ENCODE results near the gene MTG2. TPM values are rescaled to one million over a fixed set of nuclear protein-coding genes. Genes with fewer than 3 reads are reported as not detected.

The MTG2 gene
- total and polyA plus RNA-seq, 2 of the 13 experiments (the other 11 are each of a cell fraction or from before 2014, with no cell fraction given): 20.4 to 37.8 TPM

DNA sequence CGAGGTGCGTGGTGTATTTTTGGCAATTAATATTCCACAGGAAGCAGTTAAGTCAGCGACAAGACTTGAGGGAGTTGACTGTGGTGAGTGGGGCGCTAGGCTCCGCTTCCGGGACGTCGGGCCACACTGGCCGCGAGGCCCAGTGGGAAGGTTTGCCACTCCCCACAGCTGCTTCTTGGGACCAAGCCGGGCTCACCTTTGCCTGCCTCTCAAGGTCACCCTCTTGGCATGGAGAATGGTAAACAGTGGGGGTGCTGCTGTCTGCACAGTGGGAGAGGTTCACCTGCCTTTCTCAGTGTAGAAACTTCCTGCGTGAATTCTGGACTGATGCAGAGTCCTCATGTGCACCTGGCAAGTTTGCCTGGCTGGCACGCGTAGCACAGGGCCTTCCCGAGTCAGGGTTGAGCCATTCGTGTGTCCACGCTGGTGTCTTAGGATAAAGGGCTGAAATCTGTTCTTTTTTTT, 61.8 kb downstream of the MTG2 start (continued):
- TF ChIP-seq ZFY (CRISPR knock-in tag; IDR thresholded peaks at IDR 0.05) (no peak), ZNF207 (IDR thresholded peaks at IDR 0.05; ENCODE audit: borderline replicate concordance) (no peak), NR2F2 (IDR thresholded peaks at IDR 0.05; ENCODE audit: borderline replicate concordance, low read depth) (no peak), ZNF329 (CRISPR knock-in tag; IDR thresholded peaks at IDR 0.05; ENCODE audit: low read depth) (no peak), ETV5 (CRISPR knock-in tag; IDR thresholded peaks at IDR 0.05; ENCODE audit: borderline replicate concordance) (peak; percentile 25; the same call in 1 of the 2 replicates), ZNF644 (CRISPR knock-in tag; IDR thresholded peaks at IDR 0.05; ENCODE audit: low read depth) (no peak), ZEB1 (IDR thresholded peaks at IDR 0.05; ENCODE audit: insufficient replicate concordance, low read depth) (no peak), ZNF496 (CRISPR knock-in tag; IDR thresholded peaks at IDR 0.05; ENCODE audit: insufficient replicate concordance) (no peak), ZNF350 (CRISPR knock-in tag; IDR thresholded peaks at IDR 0.05; ENCODE audit: borderline replicate concordance, low read depth) (peak; percentile 21; the same call in 1 of the 2 replicates)
- TF ChIP-seq, protein P1, sequence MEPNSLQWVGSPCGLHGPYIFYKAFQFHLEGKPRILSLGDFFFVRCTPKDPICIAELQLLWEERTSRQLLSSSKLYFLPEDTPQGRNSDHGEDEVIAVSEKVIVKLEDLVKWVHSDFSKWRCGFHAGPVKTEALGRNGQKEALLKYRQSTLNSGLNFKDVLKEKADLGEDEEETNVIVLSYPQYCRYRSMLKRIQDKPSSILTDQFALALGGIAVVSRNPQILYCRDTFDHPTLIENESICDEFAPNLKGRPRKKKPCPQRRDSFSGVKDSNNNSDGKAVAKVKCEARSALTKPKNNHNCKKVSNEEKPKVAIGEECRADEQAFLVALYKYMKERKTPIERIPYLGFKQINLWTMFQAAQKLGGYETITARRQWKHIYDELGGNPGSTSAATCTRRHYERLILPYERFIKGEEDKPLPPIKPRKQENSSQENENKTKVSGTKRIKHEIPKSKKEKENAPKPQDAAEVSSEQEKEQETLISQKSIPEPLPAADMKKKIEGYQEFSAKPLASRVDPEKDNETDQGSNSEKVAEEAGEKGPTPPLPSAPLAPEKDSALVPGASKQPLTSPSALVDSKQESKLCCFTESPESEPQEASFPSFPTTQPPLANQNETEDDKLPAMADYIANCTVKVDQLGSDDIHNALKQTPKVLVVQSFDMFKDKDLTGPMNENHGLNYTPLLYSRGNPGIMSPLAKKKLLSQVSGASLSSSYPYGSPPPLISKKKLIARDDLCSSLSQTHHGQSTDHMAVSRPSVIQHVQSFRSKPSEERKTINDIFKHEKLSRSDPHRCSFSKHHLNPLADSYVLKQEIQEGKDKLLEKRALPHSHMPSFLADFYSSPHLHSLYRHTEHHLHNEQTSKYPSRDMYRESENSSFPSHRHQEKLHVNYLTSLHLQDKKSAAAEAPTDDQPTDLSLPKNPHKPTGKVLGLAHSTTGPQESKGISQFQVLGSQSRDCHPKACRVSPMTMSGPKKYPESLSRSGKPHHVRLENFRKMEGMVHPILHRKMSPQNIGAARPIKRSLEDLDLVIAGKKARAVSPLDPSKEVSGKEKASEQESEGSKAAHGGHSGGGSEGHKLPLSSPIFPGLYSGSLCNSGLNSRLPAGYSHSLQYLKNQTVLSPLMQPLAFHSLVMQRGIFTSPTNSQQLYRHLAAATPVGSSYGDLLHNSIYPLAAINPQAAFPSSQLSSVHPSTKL (CRISPR knock-in tag; IDR thresholded peaks at IDR 0.05): peak; percentile 42; the same call in 1 of the 2 replicates
- TF ChIP-seq, protein P2, sequence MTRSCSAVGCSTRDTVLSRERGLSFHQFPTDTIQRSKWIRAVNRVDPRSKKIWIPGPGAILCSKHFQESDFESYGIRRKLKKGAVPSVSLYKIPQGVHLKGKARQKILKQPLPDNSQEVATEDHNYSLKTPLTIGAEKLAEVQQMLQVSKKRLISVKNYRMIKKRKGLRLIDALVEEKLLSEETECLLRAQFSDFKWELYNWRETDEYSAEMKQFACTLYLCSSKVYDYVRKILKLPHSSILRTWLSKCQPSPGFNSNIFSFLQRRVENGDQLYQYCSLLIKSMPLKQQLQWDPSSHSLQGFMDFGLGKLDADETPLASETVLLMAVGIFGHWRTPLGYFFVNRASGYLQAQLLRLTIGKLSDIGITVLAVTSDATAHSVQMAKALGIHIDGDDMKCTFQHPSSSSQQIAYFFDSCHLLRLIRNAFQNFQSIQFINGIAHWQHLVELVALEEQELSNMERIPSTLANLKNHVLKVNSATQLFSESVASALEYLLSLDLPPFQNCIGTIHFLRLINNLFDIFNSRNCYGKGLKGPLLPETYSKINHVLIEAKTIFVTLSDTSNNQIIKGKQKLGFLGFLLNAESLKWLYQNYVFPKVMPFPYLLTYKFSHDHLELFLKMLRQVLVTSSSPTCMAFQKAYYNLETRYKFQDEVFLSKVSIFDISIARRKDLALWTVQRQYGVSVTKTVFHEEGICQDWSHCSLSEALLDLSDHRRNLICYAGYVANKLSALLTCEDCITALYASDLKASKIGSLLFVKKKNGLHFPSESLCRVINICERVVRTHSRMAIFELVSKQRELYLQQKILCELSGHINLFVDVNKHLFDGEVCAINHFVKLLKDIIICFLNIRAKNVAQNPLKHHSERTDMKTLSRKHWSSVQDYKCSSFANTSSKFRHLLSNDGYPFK (CRISPR knock-in tag; IDR thresholded peaks at IDR 0.05; ENCODE audit: borderline replicate concordance): peak; percentile 29; the same call in 1 of the 2 replicates
- TF ChIP-seq, protein P3, sequence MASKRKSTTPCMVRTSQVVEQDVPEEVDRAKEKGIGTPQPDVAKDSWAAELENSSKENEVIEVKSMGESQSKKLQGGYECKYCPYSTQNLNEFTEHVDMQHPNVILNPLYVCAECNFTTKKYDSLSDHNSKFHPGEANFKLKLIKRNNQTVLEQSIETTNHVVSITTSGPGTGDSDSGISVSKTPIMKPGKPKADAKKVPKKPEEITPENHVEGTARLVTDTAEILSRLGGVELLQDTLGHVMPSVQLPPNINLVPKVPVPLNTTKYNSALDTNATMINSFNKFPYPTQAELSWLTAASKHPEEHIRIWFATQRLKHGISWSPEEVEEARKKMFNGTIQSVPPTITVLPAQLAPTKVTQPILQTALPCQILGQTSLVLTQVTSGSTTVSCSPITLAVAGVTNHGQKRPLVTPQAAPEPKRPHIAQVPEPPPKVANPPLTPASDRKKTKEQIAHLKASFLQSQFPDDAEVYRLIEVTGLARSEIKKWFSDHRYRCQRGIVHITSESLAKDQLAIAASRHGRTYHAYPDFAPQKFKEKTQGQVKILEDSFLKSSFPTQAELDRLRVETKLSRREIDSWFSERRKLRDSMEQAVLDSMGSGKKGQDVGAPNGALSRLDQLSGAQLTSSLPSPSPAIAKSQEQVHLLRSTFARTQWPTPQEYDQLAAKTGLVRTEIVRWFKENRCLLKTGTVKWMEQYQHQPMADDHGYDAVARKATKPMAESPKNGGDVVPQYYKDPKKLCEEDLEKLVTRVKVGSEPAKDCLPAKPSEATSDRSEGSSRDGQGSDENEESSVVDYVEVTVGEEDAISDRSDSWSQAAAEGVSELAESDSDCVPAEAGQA (IDR thresholded peaks at IDR 0.05; ENCODE audit: low read depth): 0 out of 2 replicates have a peak, but pooled peaks have one; percentile 40
- TF ChIP-seq, protein P3 (CRISPR knock-in tag; IDR thresholded peaks at IDR 0.05; ENCODE audit: borderline replicate concordance): no peak
- TF ChIP-seq, protein P4, sequence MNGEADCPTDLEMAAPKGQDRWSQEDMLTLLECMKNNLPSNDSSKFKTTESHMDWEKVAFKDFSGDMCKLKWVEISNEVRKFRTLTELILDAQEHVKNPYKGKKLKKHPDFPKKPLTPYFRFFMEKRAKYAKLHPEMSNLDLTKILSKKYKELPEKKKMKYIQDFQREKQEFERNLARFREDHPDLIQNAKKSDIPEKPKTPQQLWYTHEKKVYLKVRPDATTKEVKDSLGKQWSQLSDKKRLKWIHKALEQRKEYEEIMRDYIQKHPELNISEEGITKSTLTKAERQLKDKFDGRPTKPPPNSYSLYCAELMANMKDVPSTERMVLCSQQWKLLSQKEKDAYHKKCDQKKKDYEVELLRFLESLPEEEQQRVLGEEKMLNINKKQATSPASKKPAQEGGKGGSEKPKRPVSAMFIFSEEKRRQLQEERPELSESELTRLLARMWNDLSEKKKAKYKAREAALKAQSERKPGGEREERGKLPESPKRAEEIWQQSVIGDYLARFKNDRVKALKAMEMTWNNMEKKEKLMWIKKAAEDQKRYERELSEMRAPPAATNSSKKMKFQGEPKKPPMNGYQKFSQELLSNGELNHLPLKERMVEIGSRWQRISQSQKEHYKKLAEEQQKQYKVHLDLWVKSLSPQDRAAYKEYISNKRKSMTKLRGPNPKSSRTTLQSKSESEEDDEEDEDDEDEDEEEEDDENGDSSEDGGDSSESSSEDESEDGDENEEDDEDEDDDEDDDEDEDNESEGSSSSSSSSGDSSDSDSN (CRISPR knock-in tag; IDR thresholded peaks at IDR 0.05): 0 out of 2 replicates have a peak, but pooled peaks have one; percentile 16

Measured in HepG2 (cell line).